ENCODE data around the gene DLEC1. TPM values are rescaled to one million over a fixed set of nuclear protein-coding genes. Genes with fewer than 3 reads are reported as not detected.

The DLEC1 gene
- total and polyA plus RNA-seq, 2 of the 4 experiments (the other 2 are of a cell fraction), result 0.03 TPM; not detected in 1

DNA sequence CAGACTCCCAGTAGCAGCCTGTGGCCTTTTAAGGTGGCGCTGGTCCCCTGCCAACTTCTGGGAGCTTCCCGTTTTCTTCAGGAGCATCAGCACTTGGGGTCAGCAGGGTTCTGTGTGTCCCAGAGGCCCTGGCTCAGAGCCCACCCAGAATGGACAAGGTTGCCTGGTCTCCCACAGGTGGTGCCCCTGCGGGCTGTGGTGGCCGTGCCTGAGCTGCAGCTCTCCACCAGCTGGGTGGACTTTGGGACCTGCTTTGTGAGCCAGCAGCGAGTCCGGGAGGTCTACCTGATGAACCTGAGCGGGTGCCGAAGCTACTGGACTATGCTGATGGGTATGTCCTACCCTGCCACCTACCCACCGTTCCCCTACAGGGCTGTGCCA is 82.4 kb downstream of the DLEC1 start:
- no peak overlapping the region for H4K5ac ChIP-seq (ENCODE audit: low read depth, low read length)
- ATAC-seq (ENCODE audit: low read depth), result no peak
- no peaks in the 10 kb centered on the region for H3K27me3 ChIP-seq (ENCODE audit: control insufficient read depth, insufficient read depth, low read length)
- peaks cover 36% of the 10 kb centered on the region for H3K36me3 ChIP-seq (ENCODE audit: control insufficient read depth, insufficient read depth, low read length)
- no peak overlapping the region for H2AK9ac ChIP-seq (replicated peaks; ENCODE audit: low read depth, low read length, poor library complexity)
- H3K14ac ChIP-seq (replicated peaks; ENCODE audit: low read depth, low read length), result no peak overlapping the region
- no peak overlapping the region for H3K18ac ChIP-seq (ENCODE audit: low read depth, low read length)
- H2AFZ ChIP-seq (replicated peaks; ENCODE audit: low read length, poor library complexity), result no peak overlapping the region
- H3K4me3 ChIP-seq (ENCODE audit: insufficient read depth, low read depth, low read length), result no peak overlapping the region
- TF ChIP-seq SMC3 (IDR thresholded peaks at IDR 0.05; ENCODE audit: low read depth, low read length) (no peak), MAFK (IDR thresholded peaks at IDR 0.05; ENCODE audit: low read depth, low read length) (no peak), BHLHE40 (IDR thresholded peaks at IDR 0.05; ENCODE audit: low read depth, low read length) (no peak), POLR2A (IDR thresholded peaks at IDR 0.05; ENCODE audit: low read depth, low read length) (no peak), NFE2L2 (IDR thresholded peaks at IDR 0.05; ENCODE audit: low read depth, low read length) (no peak), RCOR1 (IDR thresholded peaks at IDR 0.05; ENCODE audit: insufficient replicate concordance, low read length) (no peak), RFX5 (IDR thresholded peaks at IDR 0.05; ENCODE audit: low read depth, low read length) (no peak), FOS (IDR thresholded peaks at IDR 0.05; ENCODE audit: low read depth, low read length) (no peak), MAZ (IDR thresholded peaks at IDR 0.05; ENCODE audit: borderline replicate concordance, low read depth, low read length) (no peak), CEBPB (IDR thresholded peaks at IDR 0.05; ENCODE audit: low read depth, low read length) (no peak), MXI1 (IDR thresholded peaks at IDR 0.05; ENCODE audit: borderline replicate concordance, low read depth, low read length) (no peak), CHD1 (IDR thresholded peaks at IDR 0.05; ENCODE audit: low read depth, low read length) (no peak)
- TF ChIP-seq, protein P1, sequence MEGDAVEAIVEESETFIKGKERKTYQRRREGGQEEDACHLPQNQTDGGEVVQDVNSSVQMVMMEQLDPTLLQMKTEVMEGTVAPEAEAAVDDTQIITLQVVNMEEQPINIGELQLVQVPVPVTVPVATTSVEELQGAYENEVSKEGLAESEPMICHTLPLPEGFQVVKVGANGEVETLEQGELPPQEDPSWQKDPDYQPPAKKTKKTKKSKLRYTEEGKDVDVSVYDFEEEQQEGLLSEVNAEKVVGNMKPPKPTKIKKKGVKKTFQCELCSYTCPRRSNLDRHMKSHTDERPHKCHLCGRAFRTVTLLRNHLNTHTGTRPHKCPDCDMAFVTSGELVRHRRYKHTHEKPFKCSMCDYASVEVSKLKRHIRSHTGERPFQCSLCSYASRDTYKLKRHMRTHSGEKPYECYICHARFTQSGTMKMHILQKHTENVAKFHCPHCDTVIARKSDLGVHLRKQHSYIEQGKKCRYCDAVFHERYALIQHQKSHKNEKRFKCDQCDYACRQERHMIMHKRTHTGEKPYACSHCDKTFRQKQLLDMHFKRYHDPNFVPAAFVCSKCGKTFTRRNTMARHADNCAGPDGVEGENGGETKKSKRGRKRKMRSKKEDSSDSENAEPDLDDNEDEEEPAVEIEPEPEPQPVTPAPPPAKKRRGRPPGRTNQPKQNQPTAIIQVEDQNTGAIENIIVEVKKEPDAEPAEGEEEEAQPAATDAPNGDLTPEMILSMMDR (conservative IDR thresholded peaks at IDR 0.05; ENCODE audit: low read depth, low read length), result no peak
- TF ChIP-seq, protein P2, sequence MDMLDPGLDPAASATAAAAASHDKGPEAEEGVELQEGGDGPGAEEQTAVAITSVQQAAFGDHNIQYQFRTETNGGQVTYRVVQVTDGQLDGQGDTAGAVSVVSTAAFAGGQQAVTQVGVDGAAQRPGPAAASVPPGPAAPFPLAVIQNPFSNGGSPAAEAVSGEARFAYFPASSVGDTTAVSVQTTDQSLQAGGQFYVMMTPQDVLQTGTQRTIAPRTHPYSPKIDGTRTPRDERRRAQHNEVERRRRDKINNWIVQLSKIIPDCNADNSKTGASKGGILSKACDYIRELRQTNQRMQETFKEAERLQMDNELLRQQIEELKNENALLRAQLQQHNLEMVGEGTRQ (IDR thresholded peaks at IDR 0.05; ENCODE audit: low read depth, low read length), result no peak
- TF ChIP-seq, protein P3, sequence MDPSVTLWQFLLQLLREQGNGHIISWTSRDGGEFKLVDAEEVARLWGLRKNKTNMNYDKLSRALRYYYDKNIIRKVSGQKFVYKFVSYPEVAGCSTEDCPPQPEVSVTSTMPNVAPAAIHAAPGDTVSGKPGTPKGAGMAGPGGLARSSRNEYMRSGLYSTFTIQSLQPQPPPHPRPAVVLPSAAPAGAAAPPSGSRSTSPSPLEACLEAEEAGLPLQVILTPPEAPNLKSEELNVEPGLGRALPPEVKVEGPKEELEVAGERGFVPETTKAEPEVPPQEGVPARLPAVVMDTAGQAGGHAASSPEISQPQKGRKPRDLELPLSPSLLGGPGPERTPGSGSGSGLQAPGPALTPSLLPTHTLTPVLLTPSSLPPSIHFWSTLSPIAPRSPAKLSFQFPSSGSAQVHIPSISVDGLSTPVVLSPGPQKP (IDR thresholded peaks at IDR 0.05; ENCODE audit: borderline replicate concordance, low read depth, low read length), result no peak
- dilution Hi-C loops (cut with HindIII; ENCODE audit: low sequenced_read_pairs, unreplicated experiment) (no loop called here), intact Hi-C loops (cut with micrococcal nuclease) (no loop called here), in situ Hi-C loops (cut with MboI; ENCODE audit: low sequenced_read_pairs) (loop anchor here (10.0 kb wide), 1 partner anchor 223 kb away; the partner anchor contains the start of gene XYLB)
- H3K4ac ChIP-seq (ENCODE audit: low read depth, low read length), result no peak overlapping the region
- H3K4me1 ChIP-seq (ENCODE audit: control insufficient read depth, insufficient read depth, low read length), result no peaks in the 10 kb centered on the region
- no peak overlapping the region for H2BK20ac ChIP-seq (ENCODE audit: low read depth, low read length)
- no peak overlapping the region for H4K91ac ChIP-seq (ENCODE audit: insufficient read depth, low read depth, low read length)
- no peak overlapping the region for H3K23ac ChIP-seq (ENCODE audit: low read depth, low read length)
- no peak overlapping the region for H2AK5ac ChIP-seq (ENCODE audit: low read depth, low read length)
- no peak overlapping the region for H3K27ac ChIP-seq (ENCODE audit: insufficient read depth, low read length)
- 83% methylated on average over 2 of the region's 9 CpGs; no CpG with 5 or more reads in 1 of the 2 experiments for WGBS, 2 experiments (ENCODE audit: extremely low coverage in 2 of 2, insufficient read length in 1 of 2)
- no peak overlapping the region for H2BK120ac ChIP-seq (ENCODE audit: low read depth, low read length)
- no peak overlapping the region for H2BK5ac ChIP-seq (ENCODE audit: low read depth, low read length, poor library complexity, severe bottlenecking)
- H3K4me2 ChIP-seq (ENCODE audit: low read depth, low read length), result no peak overlapping the region
- H3K56ac ChIP-seq (ENCODE audit: extremely low read depth, insufficient read depth, low read length), result no peak overlapping the region
- BruUV-seq (replicated peaks), result no TSS peak
- H3K9ac ChIP-seq (ENCODE audit: low read depth, low read length), result no peak overlapping the region
- no peak overlapping the region for H4K8ac ChIP-seq (ENCODE audit: low read depth in 2 of 2, low read length in 2 of 2)
- ChIA-PET CTCF (no interaction called here), POLR2A (ENCODE audit: unreplicated experiment) (no interaction called here)
- no peak for DNase-seq
- H3K9me1 ChIP-seq (ENCODE audit: insufficient read depth, low read length), result 0 out of 2 replicates have a peak, but pooled peaks cover 3% of the 10 kb centered on the region
- no peaks in the 10 kb centered on the region for H3K9me3 ChIP-seq (ENCODE audit: control insufficient read depth, insufficient read depth, low read length)
- H2BK15ac ChIP-seq (ENCODE audit: low read depth, low read length), result no peak overlapping the region
- no peaks in the 10 kb centered on the region for H3K79me1 ChIP-seq (ENCODE audit: low read depth in 1 of 2, low read length in 2 of 2)
- no peaks in the 10 kb centered on the region for H4K20me1 ChIP-seq (ENCODE audit: insufficient read depth, low read length)
